Activated T-cell treated with anti-CD3 and anti-CD28 coated beads, Interleukin-2, amount 50 U/mL, for 72 hours (primary cell): ENCODE measurements around the gene BATF. TPM values are rescaled to one million over a fixed set of nuclear protein-coding genes. Genes with fewer than 3 reads are reported as not detected.

Experiments
- ATAC-seq, 2 donors: fragments of 150-1000 bp; cut with Tn5 transposase; replicated peaks in 1 of 2; 2 replicates each; pipeline ENCODE4 v1.10.0; 2021; ENCODE audit warnings: moderate library complexity in 2 of 2, mild to moderate bottlenecking in 1 of 2
- DNase-seq, 2 donors: peaks; one replicate each; pipeline ENCODE4 v3.0.0; 2021 to 2022; ENCODE audit warnings: mixed read lengths in 1 of 2
- H3K27ac Mint-ChIP-seq: one replicate; pipeline ENCODE4 v1.8.0; 2022; ENCODE audit warnings: mild to moderate bottlenecking, moderate library complexity, mixed read lengths
- H3K27me3 Mint-ChIP-seq: one replicate; pipeline ENCODE4 v1.8.0; 2022; ENCODE audit warnings: low read depth, mixed read lengths
- H3K36me3 Mint-ChIP-seq, 2 donors: one replicate each; pipeline ENCODE4 v1.8.0; 2022; ENCODE audit warnings: mixed read lengths in 2 of 2, mild to moderate bottlenecking in 1 of 2; ENCODE audit not compliant: insufficient read depth in 2 of 2
- H3K4me1 Mint-ChIP-seq: one replicate; pipeline ENCODE4 v1.8.0; 2022; ENCODE audit warnings: low read depth, mixed read lengths
- H3K4me3 Mint-ChIP-seq, 2 donors: one replicate each; pipeline ENCODE4 v1.8.0; 2022; ENCODE audit warnings: mild to moderate bottlenecking in 2 of 2, mixed read lengths in 2 of 2, moderate library complexity in 2 of 2
- H3K9me3 Mint-ChIP-seq, 2 donors: one replicate each; pipeline ENCODE4 v1.8.0; 2022; ENCODE audit warnings: mixed read lengths in 2 of 2
- total RNA-seq, 2 donors: library from RNA; stranded (reverse); gene quantifications; one replicate each; pipeline ENCODE4 v1.2.3, GENCODE V29; 2022

The BATF gene
- total RNA-seq, 2 donors from 2014 or later, result 171 to 185 TPM

- H3K36me3 Mint-ChIP-seq, result no peaks in the 10 kb centered on the region
- H3K27me3 Mint-ChIP-seq, result no peaks in the 10 kb centered on the region
- ATAC-seq, result peak; percentile 63
- peak; percentile 62 to 63 for DNase-seq
- no peaks in the 10 kb centered on the region for H3K9me3 Mint-ChIP-seq
- peak within 1 kb of the TSS; percentile 69 for H3K27ac Mint-ChIP-seq
- peaks cover 30% of the 10 kb centered on the region for H3K4me1 Mint-ChIP-seq
- H3K4me3 Mint-ChIP-seq, result peak within 1 kb of the TSS in 1 of 2 donors; percentile 91
Measured at GRCh38 chr14:75578102-75578785, 56.0 kb downstream of the BATF start, which contains the start of gene FLVCR2. Gene FLVCR2, plus strand, starts transcription at chr14:75578620. Its CDS starts 353 bp downstream, at chr14:75578973.

DNA sequence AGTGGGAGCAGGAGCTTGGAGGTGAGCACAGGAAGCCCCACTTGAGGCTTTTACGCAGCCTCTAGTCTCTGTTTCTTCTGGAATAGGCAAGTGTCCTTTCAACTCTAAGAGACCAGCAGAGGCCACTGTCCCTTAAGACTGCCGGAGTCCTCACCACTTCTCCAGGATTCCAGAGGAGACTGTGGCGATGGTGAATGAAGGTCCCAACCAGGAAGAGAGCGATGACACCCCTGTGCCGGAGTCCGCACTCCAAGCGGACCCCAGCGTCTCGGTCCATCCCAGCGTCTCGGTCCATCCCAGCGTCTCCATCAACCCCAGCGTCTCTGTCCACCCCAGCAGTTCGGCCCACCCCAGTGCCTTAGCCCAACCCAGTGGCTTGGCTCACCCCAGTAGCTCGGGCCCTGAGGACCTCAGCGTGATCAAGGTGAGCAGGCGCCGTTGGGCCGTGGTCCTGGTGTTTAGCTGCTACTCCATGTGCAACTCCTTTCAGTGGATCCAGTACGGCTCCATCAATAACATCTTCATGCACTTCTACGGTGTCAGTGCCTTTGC is 56.6 kb downstream of the BATF start:
- Mint-ChIP-seq H3K36me3 (no peaks in the 10 kb centered on the region), H3K9me3 (no peaks in the 10 kb centered on the region), H3K27ac (no peak overlapping the region), H3K4me1 (peaks cover 30% of the 10 kb centered on the region), H3K27me3 (no peaks in the 10 kb centered on the region), H3K4me3 (peak overlapping the region in 1 of 2 donors; percentile 91)
- peak in 1 of 2 donors; percentile 10 for ATAC-seq
- no peak for DNase-seq

DNA sequence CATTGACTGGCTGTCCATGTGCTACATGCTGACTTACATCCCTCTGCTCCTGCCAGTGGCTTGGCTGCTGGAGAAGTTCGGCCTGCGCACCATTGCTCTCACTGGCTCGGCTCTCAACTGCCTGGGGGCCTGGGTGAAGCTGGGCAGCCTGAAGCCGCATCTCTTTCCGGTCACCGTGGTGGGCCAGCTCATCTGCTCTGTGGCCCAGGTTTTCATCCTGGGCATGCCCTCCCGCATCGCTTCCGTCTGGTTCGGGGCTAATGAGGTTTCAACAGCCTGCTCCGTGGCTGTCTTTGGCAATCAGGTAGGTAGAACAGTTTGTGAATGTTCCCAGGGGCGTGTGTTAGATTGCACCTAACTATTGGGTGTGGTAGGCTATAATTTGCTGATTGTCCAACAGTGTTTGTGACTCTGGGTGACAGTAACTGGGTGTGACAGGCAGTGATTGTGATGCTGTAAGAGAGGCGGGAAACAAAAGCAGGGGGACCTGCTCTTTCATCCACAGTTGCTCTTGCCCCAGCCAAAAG is 57.1 kb downstream of the BATF start:
- Mint-ChIP-seq H3K4me3 (peak overlapping the region in 1 of 2 donors; percentile 91), H3K9me3 (no peaks in the 10 kb centered on the region), H3K4me1 (peaks cover 30% of the 10 kb centered on the region), H3K27ac (no peak overlapping the region), H3K27me3 (no peaks in the 10 kb centered on the region), H3K36me3 (no peaks in the 10 kb centered on the region)
- ATAC-seq (no peak), DNase-seq (no peak)

DNA sequence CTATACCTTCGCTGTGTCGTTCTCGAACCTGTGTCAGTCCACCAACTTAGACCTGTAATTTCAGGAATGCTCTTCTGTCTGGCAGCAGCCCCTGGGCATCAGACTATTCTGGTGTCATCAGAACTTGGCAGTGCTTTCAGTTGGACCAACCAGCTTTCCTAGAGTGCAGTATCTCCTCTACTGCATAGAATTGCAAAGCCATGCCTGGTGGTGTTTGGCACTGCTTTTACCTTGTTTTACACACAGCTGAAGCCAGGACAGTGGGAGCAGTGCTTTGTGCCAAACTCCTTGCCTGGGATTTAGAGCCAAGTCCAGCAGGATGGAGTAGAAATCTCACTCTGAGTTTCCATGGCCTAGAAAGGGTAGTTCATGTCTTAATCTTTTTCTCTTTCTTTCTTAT is 57.6 kb downstream of the BATF start:
- ATAC-seq, result no peak
- Mint-ChIP-seq H3K4me1 (peaks cover 30% of the 10 kb centered on the region), H3K4me3 (peak overlapping the region in 1 of 2 donors; percentile 91), H3K27ac (no peak overlapping the region), H3K9me3 (no peaks in the 10 kb centered on the region), H3K27me3 (no peaks in the 10 kb centered on the region), H3K36me3 (no peaks in the 10 kb centered on the region)
- no peak for DNase-seq

- ATAC-seq, result no peak
- H3K9me3 Mint-ChIP-seq, result peaks cover 0 to 3% of the 10 kb centered on the region in 2 donors
- no peak for DNase-seq
Measured at GRCh38 chr14:75587388-75587787, 65.1 kb downstream of the BATF start.

DNA sequence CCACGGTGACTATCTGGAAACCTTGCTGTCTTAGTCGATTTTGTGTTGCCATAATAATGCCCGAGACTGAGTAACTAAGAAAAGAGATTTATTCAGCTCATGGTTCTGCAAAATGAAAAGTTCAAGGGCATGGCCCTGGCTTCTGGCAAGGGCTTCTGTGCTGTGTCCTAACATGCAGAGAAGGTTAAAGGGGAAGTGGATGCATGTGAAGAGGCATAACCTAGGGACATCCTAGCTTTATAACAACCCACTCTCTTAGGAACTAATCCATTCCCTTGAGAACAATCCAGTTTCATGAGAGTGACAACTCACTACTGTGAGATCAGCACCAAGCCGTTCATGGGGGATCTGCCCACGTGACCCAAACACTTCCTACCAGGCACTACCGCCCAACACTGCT is 67.7 kb downstream of the BATF start:
- H3K27me3 Mint-ChIP-seq, result no peaks in the 10 kb centered on the region
- H3K36me3 Mint-ChIP-seq, result peaks cover 0 to 3% of the 10 kb centered on the region in 2 donors
- peaks cover 0 to 3% of the 10 kb centered on the region in 2 donors for H3K9me3 Mint-ChIP-seq
- no peak overlapping the region for H3K4me3 Mint-ChIP-seq
- H3K27ac Mint-ChIP-seq, result no peak overlapping the region
- no peaks in the 10 kb centered on the region for H3K4me1 Mint-ChIP-seq
- DNase-seq, result no peak
- no peak for ATAC-seq

More at GRCh38 chr14:75587388-75587787, 65.1 kb downstream of the BATF start:
- Mint-ChIP-seq H3K27me3 (no peaks in the 10 kb centered on the region), H3K4me1 (no peaks in the 10 kb centered on the region), H3K4me3 (no peak overlapping the region), H3K27ac (no peak overlapping the region), H3K36me3 (no peaks in the 10 kb centered on the region)

DNA sequence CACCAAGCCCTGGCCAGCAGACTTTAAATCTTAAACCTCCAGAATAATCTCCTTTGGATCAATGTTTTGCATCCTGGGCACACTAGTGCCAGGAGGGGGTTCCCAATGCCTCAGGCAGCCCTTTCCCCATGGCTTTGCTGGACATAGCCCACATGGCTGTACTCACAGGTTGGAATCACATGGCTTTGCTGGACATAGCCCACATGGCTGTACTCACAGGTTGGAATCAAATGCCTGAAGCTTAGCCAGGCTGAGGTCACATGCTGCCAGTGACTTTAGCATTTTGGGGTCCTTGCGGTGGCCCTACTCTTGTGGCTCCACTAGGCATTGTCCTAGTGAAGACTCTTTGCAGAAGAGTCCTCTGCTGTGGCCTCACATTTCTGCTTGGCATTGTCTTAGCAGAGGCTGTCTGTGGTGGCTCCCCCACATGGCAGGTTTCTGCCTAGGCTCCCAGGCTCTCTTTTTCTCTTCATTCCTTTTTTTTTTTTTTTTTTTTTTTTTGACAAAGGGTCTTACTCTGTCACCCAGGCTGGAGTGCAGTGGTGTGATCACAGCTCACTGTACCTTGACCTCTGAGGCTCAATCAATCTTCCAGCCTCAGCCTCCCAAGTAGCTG is 69.2 kb downstream of the BATF start:
- no peak for ATAC-seq

GRCh38 chr14:75591987-75592575 is 69.8 kb downstream of the BATF start:
- ATAC-seq (no peak), DNase-seq (no peak)
- H3K4me1 Mint-ChIP-seq, result no peaks in the 10 kb centered on the region
- no peak overlapping the region for H3K27ac Mint-ChIP-seq
- peaks cover 0 to 3% of the 10 kb centered on the region in 2 donors for H3K36me3 Mint-ChIP-seq
- H3K9me3 Mint-ChIP-seq, result peaks cover 0 to 3% of the 10 kb centered on the region in 2 donors
- no peaks in the 10 kb centered on the region for H3K27me3 Mint-ChIP-seq
- no peak overlapping the region for H3K4me3 Mint-ChIP-seq

More for the DNA sequence above, 69.2 kb downstream of the BATF start:
- Mint-ChIP-seq H3K4me1 (no peaks in the 10 kb centered on the region), H3K27me3 (no peaks in the 10 kb centered on the region), H3K36me3 (peaks cover 0 to 3% of the 10 kb centered on the region in 2 donors), H3K27ac (no peak overlapping the region), H3K4me3 (no peak overlapping the region), H3K9me3 (peaks cover 0 to 3% of the 10 kb centered on the region in 2 donors)
- no peak for DNase-seq

- H3K9me3 Mint-ChIP-seq, result peaks cover 0 to 3% of the 10 kb centered on the region in 2 donors
- H3K27me3 Mint-ChIP-seq, result no peaks in the 10 kb centered on the region
- no peaks in the 10 kb centered on the region for H3K4me1 Mint-ChIP-seq
- no peak for ATAC-seq
- H3K4me3 Mint-ChIP-seq, result no peak overlapping the region
- H3K36me3 Mint-ChIP-seq, result peaks cover 0 to 3% of the 10 kb centered on the region in 2 donors
- no peak overlapping the region for H3K27ac Mint-ChIP-seq
- DNase-seq, result no peak
Measured at GRCh38 chr14:75595226-75595625, 73.0 kb downstream of the BATF start.

Other genes with a start within 250 kb of the BATF start
- gene FOS, start 243.6 kb upstream of the BATF start, total RNA-seq, result 10 to 100 TPM; 39.1 to 41.7 TPM
- gene JDP2, start 94.4 kb upstream of the BATF start, total RNA-seq, result 1 to 10 TPM; 6.3 to 6.8 TPM
- 10 to 100 TPM in 1 of 2 donors, 1 to 10 TPM in 1; 5.9 to 12.3 TPM for gene FLVCR2, start 56.2 kb downstream of the BATF start, total RNA-seq
- gene ERG28, start 138.4 kb downstream of the BATF start, total RNA-seq, result 10 to 100 TPM; 14.5 to 15.5 TPM
- 10 to 100 TPM; 14.6 to 15.3 TPM for gene TTLL5, start 138.8 kb downstream of the BATF start, total RNA-seq